ENCODE measurements around the gene TOP2B. TPM values are rescaled to one million over a fixed set of nuclear protein-coding genes. Genes with fewer than 3 reads are reported as not detected.

Gene TOP2B
- total RNA-seq, 1 donor from 2014 or later: 20.0 TPM

DNA sequence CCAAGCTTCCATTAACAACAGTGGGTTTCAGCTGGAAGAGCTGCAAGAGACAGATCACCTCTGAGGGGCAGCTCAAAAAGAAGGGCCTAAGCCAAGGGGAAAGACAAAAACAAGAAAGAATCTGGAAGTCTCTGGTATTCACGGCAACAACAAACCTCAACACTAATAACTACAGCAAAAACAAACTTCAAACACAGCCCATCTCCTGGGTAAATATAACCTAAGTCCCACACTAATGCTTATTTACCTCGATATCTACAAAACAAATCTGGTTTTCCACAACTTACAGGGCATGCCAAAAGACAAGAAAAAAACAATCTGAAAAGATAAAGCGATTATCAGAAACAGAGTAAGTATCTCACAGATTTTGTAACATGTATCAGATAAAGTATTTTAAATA, 29.7 kb downstream of the TOP2B start:
- Histone ChIP-seq H3K27ac (no peak overlapping the region), H3K4me3 (no peak overlapping the region), H3K36me3 (peaks cover 26 to 32% of the 10 kb centered on the region in 2 donors), H3K4me1 (no peaks in the 10 kb centered on the region), H3K27me3 (no peaks in the 10 kb centered on the region), H3K9me3 (no peaks in the 10 kb centered on the region)
- TF ChIP-seq, protein P1, sequence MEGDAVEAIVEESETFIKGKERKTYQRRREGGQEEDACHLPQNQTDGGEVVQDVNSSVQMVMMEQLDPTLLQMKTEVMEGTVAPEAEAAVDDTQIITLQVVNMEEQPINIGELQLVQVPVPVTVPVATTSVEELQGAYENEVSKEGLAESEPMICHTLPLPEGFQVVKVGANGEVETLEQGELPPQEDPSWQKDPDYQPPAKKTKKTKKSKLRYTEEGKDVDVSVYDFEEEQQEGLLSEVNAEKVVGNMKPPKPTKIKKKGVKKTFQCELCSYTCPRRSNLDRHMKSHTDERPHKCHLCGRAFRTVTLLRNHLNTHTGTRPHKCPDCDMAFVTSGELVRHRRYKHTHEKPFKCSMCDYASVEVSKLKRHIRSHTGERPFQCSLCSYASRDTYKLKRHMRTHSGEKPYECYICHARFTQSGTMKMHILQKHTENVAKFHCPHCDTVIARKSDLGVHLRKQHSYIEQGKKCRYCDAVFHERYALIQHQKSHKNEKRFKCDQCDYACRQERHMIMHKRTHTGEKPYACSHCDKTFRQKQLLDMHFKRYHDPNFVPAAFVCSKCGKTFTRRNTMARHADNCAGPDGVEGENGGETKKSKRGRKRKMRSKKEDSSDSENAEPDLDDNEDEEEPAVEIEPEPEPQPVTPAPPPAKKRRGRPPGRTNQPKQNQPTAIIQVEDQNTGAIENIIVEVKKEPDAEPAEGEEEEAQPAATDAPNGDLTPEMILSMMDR (IDR thresholded peaks at IDR 0.05): no peak
- DNase-seq (ENCODE audit: low spot score in 2 of 2): no peak
- intact Hi-C loops (cut with DNase I): no loop called here

DNA sequence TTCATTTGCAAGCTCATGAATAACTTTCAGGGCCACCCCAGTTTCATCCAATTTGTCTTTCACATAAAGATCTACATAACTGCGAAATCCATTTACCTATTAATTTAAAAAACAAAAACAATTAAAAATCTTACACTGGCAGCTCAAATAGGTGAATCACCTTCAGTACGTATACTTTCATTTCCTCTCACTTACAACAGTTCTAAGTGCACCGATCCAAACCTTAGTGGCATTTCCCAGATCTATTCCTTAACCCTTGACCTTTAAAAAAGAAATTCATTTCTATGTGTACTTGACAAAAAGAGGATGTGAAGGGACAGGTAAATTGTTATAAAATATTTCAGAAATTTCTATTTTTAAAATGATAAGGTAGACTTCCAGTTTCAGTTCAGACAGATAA, 30.8 kb downstream of the TOP2B start:
- H3K36me3 ChIP-seq: peaks cover 32 to 38% of the 10 kb centered on the region in 2 donors
- intact Hi-C loops (cut with DNase I): no loop called here
- H3K4me1 ChIP-seq: no peaks in the 10 kb centered on the region
- TF ChIP-seq, protein P1 (IDR thresholded peaks at IDR 0.05): no peak
- H3K27me3 ChIP-seq: no peaks in the 10 kb centered on the region
- no peak overlapping the region for H3K4me3 ChIP-seq
- no peak overlapping the region for H3K27ac ChIP-seq
- DNase-seq (ENCODE audit: low spot score in 2 of 2): no peak
- H3K9me3 ChIP-seq: no peaks in the 10 kb centered on the region

DNA sequence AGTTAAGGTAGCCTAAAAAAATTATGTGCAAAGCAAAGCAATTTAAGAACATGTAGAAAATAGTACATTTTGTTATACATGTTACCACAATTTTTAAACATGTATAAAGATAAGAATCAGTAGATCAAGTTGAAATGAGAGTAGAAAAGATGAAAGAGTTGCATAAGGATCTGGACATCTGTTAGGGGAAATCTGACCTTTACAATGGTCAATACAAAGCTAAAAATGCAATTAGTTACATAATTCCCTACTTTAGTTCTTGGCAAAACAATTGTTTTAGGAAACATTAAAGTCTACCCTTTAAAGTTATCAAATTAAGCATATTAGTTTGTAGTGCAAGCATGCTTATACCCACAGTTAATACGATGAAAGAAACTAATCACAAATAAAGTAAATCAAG, 32.7 kb downstream of the TOP2B start:
- Histone ChIP-seq H3K36me3 (peaks cover 48 to 51% of the 10 kb centered on the region in 2 donors), H3K4me1 (no peaks in the 10 kb centered on the region)
- intact Hi-C loops (cut with DNase I): no loop called here

DNA sequence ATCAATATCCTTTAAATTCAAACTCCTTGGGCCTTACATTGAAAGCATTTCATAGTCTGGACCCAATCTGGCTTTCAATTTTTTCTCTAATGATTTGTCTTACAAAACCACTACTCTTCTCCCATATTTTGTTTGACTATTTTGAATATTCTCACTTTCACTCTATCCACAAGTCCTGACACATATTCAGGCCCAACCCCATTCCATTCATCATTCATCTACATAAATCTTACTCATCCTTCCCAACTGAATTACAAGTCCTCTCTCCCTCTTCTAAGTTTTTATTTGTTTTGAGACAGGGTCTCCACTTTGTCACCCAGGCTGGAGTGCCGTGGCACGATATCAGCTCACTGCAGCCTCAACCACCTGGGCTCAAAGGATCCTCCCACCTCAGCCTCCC, 43.6 kb downstream of the TOP2B start:
- DNase-seq (ENCODE audit: low spot score in 2 of 2): no peak
- TF ChIP-seq, protein P1 (IDR thresholded peaks at IDR 0.05): no peak
- no peaks in the 10 kb centered on the region for H3K27me3 ChIP-seq
- H3K9me3 ChIP-seq: no peaks in the 10 kb centered on the region
- intact Hi-C loops (cut with DNase I): no loop called here
- H3K27ac ChIP-seq: no peak overlapping the region
- H3K4me3 ChIP-seq: no peak overlapping the region
- no peaks in the 10 kb centered on the region for H3K4me1 ChIP-seq
- peaks cover 40 to 67% of the 10 kb centered on the region in 2 donors for H3K36me3 ChIP-seq

More for the DNA sequence above, 32.7 kb downstream of the TOP2B start:
- no peak overlapping the region for H3K4me3 ChIP-seq
- TF ChIP-seq, protein P1 (IDR thresholded peaks at IDR 0.05): no peak
- no peak for DNase-seq (ENCODE audit: low spot score in 2 of 2)
- H3K9me3 ChIP-seq: no peaks in the 10 kb centered on the region
- no peak overlapping the region for H3K27ac ChIP-seq
- H3K27me3 ChIP-seq: no peaks in the 10 kb centered on the region

DNA sequence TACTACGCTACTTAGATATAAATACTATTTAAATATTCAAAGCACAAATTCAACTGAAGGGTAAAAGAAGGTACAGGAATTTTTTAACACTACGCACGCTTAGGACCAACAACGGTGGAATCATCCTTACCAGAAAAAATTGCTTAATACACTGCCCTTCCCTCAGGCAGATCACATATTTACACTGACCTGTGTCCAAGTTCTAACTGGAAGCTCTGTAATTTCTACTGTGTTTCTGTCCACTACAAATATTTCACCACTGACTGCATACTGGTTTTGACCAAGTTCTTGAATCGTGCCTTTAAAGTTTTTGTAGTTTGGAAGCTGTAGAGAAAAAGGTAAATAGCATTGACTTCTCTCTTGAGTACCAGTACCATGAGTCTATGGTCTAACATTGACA, 44.2 kb downstream of the TOP2B start:
- intact Hi-C loops (cut with DNase I): no loop called here
- TF ChIP-seq, protein P1 (IDR thresholded peaks at IDR 0.05): no peak

DNA sequence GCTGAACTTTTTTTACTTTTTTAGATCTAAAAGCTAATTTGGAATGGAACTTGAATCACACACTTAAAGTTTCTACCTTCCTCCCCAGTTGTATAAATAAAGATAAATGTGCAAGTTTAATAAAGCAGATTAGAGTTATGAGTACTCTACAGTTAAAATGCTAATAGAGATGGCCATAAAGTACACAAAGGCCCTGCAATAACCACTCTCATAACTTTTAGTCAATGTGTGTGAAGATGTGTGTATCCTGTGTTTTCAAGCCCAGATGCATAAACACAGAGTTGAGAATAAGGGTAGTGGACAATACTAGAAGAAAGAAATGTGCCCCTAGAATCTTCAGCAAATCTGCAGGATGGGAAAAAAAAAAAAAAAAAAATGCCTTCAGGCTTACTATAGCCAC, 45.3 kb downstream of the TOP2B start:
- no peak overlapping the region for H3K4me3 ChIP-seq
- intact Hi-C loops (cut with DNase I): no loop called here
- no peaks in the 10 kb centered on the region for H3K9me3 ChIP-seq
- no peak for DNase-seq (ENCODE audit: low spot score in 2 of 2)
- H3K27ac ChIP-seq: no peak overlapping the region
- TF ChIP-seq, protein P1 (IDR thresholded peaks at IDR 0.05): no peak
- no peaks in the 10 kb centered on the region for H3K27me3 ChIP-seq
- peaks cover 46 to 54% of the 10 kb centered on the region in 2 donors for H3K36me3 ChIP-seq
- no peaks in the 10 kb centered on the region for H3K4me1 ChIP-seq

More for the DNA sequence above, 44.2 kb downstream of the TOP2B start:
- Histone ChIP-seq H3K4me1 (no peaks in the 10 kb centered on the region), H3K4me3 (no peak overlapping the region), H3K27ac (no peak overlapping the region), H3K9me3 (no peaks in the 10 kb centered on the region), H3K27me3 (no peaks in the 10 kb centered on the region), H3K36me3 (peaks cover 40 to 61% of the 10 kb centered on the region in 2 donors)
- DNase-seq (ENCODE audit: low spot score in 2 of 2): no peak

Data from ascending aorta (tissue), 2 donors.